ENCODE results near the gene TECR. TPM values are rescaled to one million over a fixed set of nuclear protein-coding genes. Genes with fewer than 3 reads are reported as not detected.
"Not testable (repeated sequence)": the region's sequence is repeated elsewhere in the genome, so short reads cannot be mapped to it uniquely, and the experiment has no call there.

Gene TECR
- polyA plus RNA-seq, 6 donors from 2014 or later = 95.6 to 169 (median 116) TPM

DNA sequence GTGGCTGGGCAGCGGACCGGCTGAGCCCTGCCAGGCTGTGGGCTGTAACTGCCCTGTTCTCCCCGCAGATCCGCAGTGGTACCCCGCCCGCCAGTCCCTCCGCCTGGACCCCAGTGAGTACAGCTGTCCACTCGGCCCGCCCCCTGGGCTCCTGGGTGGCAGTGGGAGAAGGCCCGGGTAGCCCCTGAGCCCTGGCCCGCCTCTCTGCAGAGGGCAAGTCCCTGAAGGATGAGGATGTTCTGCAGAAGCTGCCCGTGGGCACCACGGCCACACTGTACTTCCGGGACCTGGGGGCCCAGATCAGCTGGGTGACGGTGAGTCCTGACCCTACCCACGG is 34.2 kb downstream of the TECR start:
- ATAC-seq (ENCODE audit: low read depth in 2 of 2) (no peak), DNase-seq (no peak)
- no peaks in the 10 kb centered on the region for H3K27me3 Mint-ChIP-seq
- H3K4me3 Mint-ChIP-seq = no peak overlapping the region
- peaks cover 19 to 29% (median 22%) of the 10 kb centered on the region in 3 donors for H3K4me1 Mint-ChIP-seq
- H3K9me3 Mint-ChIP-seq = no peaks in the 10 kb centered on the region
- H3K27ac Mint-ChIP-seq = peak overlapping the region in 1 of 6 donors; percentile 54
- H3K36me3 Mint-ChIP-seq = no peaks in the 10 kb centered on the region

DNA sequence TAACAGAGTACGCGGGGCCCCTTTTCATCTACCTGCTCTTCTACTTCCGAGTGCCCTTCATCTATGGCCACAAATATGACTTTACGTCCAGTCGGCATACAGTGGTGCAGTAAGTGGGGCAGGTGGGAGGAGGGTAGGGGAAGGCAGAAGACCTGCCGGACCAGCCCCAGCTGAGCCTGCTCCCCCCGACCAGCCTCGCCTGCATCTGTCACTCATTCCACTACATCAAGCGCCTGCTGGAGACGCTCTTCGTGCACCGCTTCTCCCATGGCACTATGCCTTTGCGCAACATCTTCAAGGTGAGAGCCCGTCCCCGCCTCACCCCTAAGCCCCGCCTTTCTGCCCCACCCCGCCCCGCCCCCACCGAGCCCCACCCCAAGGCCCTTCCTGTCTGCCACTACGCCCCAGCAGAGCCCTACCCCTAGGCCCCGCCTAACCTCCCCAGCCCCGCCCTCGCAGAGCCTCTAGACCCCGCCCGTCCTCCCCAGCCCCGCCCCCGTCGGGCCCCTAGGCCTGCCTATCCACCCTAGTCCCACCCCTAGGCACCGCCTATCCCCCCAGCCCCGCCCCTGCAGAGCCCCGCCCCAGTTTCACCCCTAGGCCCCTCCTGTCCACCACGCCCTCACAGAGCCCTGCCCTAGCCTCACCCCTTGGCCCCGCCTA is 34.7 kb downstream of the TECR start:
- Mint-ChIP-seq H3K36me3 (no peaks in the 10 kb centered on the region), H3K9me3 (no peaks in the 10 kb centered on the region), H3K27me3 (no peaks in the 10 kb centered on the region), H3K27ac (peak overlapping the region in 2 of 6 donors; percentile 54 to 85), H3K4me1 (peaks cover 19 to 35% (median 25%) of the 10 kb centered on the region in 3 donors), H3K4me3 (no peak overlapping the region)
- no peak for DNase-seq
- ATAC-seq (ENCODE audit: low read depth in 2 of 2) = peak; percentile 18 to 41

DNA sequence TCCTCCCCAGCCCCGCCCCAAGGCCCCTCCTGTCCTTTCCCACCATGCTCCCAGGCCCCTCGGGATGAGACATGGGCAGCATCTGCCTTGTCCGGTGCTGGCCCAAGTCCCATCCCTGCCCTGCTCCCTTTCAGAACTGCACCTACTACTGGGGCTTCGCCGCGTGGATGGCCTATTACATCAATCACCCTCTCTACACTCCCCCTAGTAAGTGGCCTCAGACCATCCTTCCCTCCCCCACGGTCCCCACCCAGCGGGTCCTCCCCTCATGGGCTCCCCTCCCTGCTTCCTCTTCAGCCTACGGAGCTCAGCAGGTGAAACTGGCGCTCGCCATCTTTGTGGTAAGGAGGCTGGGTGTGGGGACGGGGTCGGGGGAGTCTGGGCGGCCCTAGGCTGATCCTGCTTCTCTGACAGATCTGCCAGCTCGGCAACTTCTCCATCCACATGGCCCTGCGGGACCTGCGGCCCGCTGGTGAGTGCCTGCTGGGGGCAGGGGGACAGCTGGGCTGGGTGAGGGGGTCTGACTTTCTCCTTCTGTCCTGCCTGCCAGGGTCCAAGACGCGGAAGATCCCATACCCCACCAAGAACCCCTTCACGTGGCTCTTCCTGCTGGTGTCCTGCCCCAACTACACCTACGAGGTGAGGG is 35.4 kb downstream of the TECR start:
- not testable (repeated sequence) for H3K9me3 Mint-ChIP-seq; H3K27me3 Mint-ChIP-seq; ATAC-seq (ENCODE audit: low read depth in 2 of 2); H3K4me3 Mint-ChIP-seq; H3K36me3 Mint-ChIP-seq; DNase-seq
- H3K27ac Mint-ChIP-seq = peak overlapping the region in 1 of 6 donors; percentile 47
- H3K4me1 Mint-ChIP-seq = peaks cover 19 to 41% (median 28%) of the 10 kb centered on the region in 3 donors

- H3K27ac Mint-ChIP-seq = no peak overlapping the region
- no peaks in the 10 kb centered on the region for H3K36me3 Mint-ChIP-seq
- ATAC-seq (ENCODE audit: low read depth in 2 of 2) = no peak
- no peak overlapping the region for H3K4me3 Mint-ChIP-seq
- H3K4me1 Mint-ChIP-seq = peaks cover 18 to 40% (median 28%) of the 10 kb centered on the region in 3 donors
- DNase-seq = no peak
- H3K9me3 Mint-ChIP-seq = no peaks in the 10 kb centered on the region
- H3K27me3 Mint-ChIP-seq = no peaks in the 10 kb centered on the region
These were observed 35.9 kb downstream of the TECR start for GRCh38 chr19:14565298-14565679.

DNA sequence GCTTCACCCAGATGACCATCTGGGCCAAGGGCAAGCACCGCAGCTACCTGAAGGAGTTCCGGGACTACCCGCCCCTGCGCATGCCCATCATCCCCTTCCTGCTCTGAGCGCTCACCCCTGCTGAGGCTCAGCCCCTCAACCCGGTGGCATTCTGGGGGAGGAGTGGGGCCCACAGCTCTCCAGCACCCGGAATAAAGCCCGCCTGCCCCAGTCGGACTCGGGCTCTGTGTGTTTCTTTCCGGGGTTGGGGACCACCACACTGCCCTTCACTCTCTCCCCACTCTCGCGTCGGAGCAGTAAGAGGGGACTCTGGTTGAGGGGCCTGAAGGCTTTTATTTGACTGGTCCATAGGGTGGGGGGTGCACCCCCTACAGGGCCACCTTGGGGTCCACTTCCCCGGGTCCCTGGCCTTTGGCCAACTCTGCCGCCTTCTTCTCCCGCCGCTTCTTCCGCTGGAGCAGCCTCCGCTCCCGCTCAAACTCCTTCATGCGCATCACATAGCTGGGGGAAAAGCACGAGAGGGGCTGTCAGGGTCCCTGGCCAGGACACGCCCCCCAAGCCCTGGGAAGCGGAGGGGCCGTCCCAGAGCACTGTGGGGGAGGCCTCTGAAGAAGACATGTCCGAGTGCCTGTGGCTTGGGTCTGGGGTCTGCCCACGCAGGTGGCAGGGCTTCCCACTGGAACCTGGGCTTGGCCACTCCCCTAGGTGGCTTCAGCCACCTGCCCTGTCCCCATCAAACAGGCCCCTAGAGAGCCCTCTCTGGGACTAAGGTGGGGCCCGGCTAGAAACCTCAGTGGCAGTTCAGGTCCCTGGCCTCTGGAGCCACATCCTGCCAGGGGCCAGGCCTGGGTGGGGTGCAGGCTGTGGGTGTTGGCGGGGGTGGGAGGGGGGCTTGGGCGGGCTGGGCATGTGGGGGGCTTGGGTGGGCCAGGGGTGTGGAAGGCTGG is 36.6 kb downstream of the TECR start:
- DNase-seq = no peak
- Mint-ChIP-seq H3K4me1 (peaks cover 14 to 36% (median 31%) of the 10 kb centered on the region in 3 donors), H3K27me3 (no peaks in the 10 kb centered on the region), H3K9me3 (no peaks in the 10 kb centered on the region), H3K4me3 (no peak overlapping the region), H3K27ac (peak overlapping the region in 1 of 6 donors; percentile 85), H3K36me3 (no peaks in the 10 kb centered on the region)
- no peak for ATAC-seq (ENCODE audit: low read depth in 2 of 2)

- Mint-ChIP-seq H3K4me1 (peaks cover 17 to 40% (median 37%) of the 10 kb centered on the region in 3 donors), H3K36me3 (no peaks in the 10 kb centered on the region), H3K27ac (no peak overlapping the region), H3K9me3 (no peaks in the 10 kb centered on the region), H3K4me3 (no peak overlapping the region), H3K27me3 (no peaks in the 10 kb centered on the region)
- no peak for DNase-seq
- no peak for ATAC-seq (ENCODE audit: low read depth in 2 of 2)
These were observed 37.3 kb downstream of the TECR start for GRCh38 chr19:14566712-14567077.

GRCh38 chr19:14567079-14567478 is 37.7 kb downstream of the TECR start:
- DNase-seq = no peak
- Mint-ChIP-seq H3K36me3 (no peaks in the 10 kb centered on the region), H3K27me3 (no peaks in the 10 kb centered on the region), H3K4me3 (peak overlapping the region in 1 of 8 donors; percentile 59), H3K9me3 (no peaks in the 10 kb centered on the region), H3K27ac (peak overlapping the region in 2 of 6 donors; percentile 77 to 84), H3K4me1 (peaks cover 17 to 43% (median 39%) of the 10 kb centered on the region in 3 donors)
- ATAC-seq (ENCODE audit: low read depth in 2 of 2) = no peak

- Mint-ChIP-seq H3K4me3 (peak overlapping the region; percentile 94 to 98 (median 96)), H3K9me3 (no peaks in the 10 kb centered on the region), H3K4me1 (peaks cover 34 to 65% (median 55%) of the 10 kb centered on the region in 3 donors), H3K27me3 (no peaks in the 10 kb centered on the region), H3K27ac (peak overlapping the region in 3 of 6 donors; percentile 92 to 96 (median 93)), H3K36me3 (no peaks in the 10 kb centered on the region)
- no peak for ATAC-seq (ENCODE audit: low read depth in 2 of 2)
- DNase-seq = no peak
These were observed 41.6 kb downstream of the TECR start for GRCh38 chr19:14570864-14571527.

- Mint-ChIP-seq H3K4me1 (peaks cover 34 to 74% (median 62%) of the 10 kb centered on the region in 3 donors), H3K9me3 (no peaks in the 10 kb centered on the region), H3K4me3 (peak within 1 kb of the TSS; percentile 94 to 98 (median 96)), H3K36me3 (no peaks in the 10 kb centered on the region), H3K27me3 (no peaks in the 10 kb centered on the region), H3K27ac (peak within 1 kb of the TSS; percentile 86 to 96 (median 93))
- DNase-seq (peak; percentile 91), ATAC-seq (ENCODE audit: low read depth in 2 of 2) (peak; percentile 86 to 88)
These were observed 42.5 kb downstream of the TECR start, which contains the start of gene NDUFB7 for GRCh38 chr19:14571695-14572490. NDUFB7 (minus strand) TSS chr19:14572066; CDS start chr19:14572000, 66 bp downstream.

DNA sequence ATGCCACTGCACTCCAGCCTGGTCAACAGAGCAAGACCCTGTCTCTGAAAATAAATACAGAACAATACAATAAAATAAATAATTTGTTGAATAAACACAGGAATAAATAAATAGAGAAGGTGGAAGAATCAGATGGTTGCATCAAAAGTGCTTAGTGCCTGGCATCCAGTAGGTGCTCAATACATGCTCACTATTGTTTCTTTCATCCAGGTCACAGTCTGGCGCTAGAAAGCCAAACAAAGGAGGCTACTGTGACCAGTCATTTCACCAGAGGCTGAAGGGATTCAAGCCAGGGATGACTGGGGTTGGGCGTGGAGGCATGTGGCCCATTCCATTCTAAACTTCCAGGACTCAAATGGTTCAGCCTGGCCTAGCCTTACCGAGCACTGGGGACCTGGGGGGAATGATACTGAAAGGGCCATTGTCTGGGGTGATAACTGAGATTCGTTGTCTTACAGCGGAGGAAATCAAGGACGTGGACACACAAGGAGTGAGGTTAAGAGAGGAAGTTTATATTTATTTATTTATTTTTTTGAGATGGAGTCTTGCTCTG is 46.1 kb downstream of the TECR start:
- no peak for DNase-seq
- Mint-ChIP-seq H3K9me3 (peaks cover 0 to under 1% (median 0%) of the 10 kb centered on the region in 7 donors), H3K27ac (peak overlapping the region in 5 of 6 donors; percentile 84 to 98 (median 90)), H3K4me3 (peak overlapping the region in 3 of 8 donors; percentile 24 to 72 (median 63)), H3K27me3 (no peaks in the 10 kb centered on the region), H3K4me1 (peaks cover 44 to 88% (median 65%) of the 10 kb centered on the region in 3 donors), H3K36me3 (no peaks in the 10 kb centered on the region)
- ATAC-seq (ENCODE audit: low read depth in 2 of 2) = no peak

GRCh38 chr19:14576363-14576762 is 47.0 kb downstream of the TECR start:
- peak overlapping the region in 3 of 6 donors; percentile 84 to 92 (median 90) for H3K27ac Mint-ChIP-seq
- H3K4me1 Mint-ChIP-seq = peaks cover 48 to 88% (median 73%) of the 10 kb centered on the region in 3 donors
- H3K27me3 Mint-ChIP-seq = no peaks in the 10 kb centered on the region
- DNase-seq = no peak
- no peaks in the 10 kb centered on the region for H3K36me3 Mint-ChIP-seq
- peaks cover 0 to 2% (median 0%) of the 10 kb centered on the region in 7 donors for H3K9me3 Mint-ChIP-seq
- ATAC-seq (ENCODE audit: low read depth in 2 of 2) = no peak
- H3K4me3 Mint-ChIP-seq = peak overlapping the region in 5 of 8 donors; percentile 6 to 71 (median 28)

DNA sequence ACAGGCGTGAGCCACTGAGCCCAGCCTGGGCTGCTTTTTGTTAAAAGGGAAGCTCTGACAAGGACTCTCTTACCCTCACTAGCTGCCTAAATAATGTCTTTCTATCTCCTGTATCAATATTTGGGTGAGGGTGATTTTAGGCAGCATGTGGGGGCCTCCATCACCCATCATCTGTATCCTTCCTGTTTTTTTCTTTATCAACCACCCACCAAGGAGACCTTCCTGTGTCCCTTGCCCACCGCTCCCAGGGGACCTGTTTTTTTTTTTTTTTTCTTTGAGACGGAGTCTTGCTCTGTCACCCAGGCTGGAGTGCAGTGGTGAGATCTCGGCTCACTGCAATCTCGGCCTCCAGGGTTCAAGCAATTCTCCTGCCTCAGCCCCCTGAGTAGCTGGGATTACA is 47.9 kb downstream of the TECR start:
- ATAC-seq (ENCODE audit: low read depth in 2 of 2) = peak; percentile 25 to 32
- Mint-ChIP-seq H3K36me3 (no peaks in the 10 kb centered on the region), H3K4me1 (peaks cover 44 to 88% (median 75%) of the 10 kb centered on the region in 3 donors), H3K27ac (peak overlapping the region; percentile 81 to 99 (median 94)), H3K27me3 (no peaks in the 10 kb centered on the region), H3K9me3 (peaks cover 0 to 2% (median 0%) of the 10 kb centered on the region in 7 donors), H3K4me3 (peak overlapping the region; percentile 68 to 87 (median 78))
- DNase-seq = peak; percentile 60
